A549 (cell line): ENCODE measurements around the gene PRR5L. TPM values are rescaled to one million over a fixed set of nuclear protein-coding genes. Genes with fewer than 3 reads are reported as not detected.

ENCODE experiments used
- ATAC-seq, 2 experiments: fragments of 200-7000 bp in 1 of 2; fragments of >200 bp in 1 of 2; cut with Nextera tagmentation in 1 of 2; cut with Tn5 transposase in 1 of 2; 3 replicates each; pipeline versions ENCODE4 v1.8.0 to v1.9.1; 2018 to 2020; ENCODE audit warnings: mild to moderate bottlenecking in 1 of 2, moderate library complexity in 1 of 2
- CTCF ChIA-PET: fragments of 300-600 bp; sonication (Branson Sonifier 250); formaldehyde crosslinking; extraction: SDS; loops from one replicate; lab custom pipeline; 2021; ENCODE audit warnings: antibody characterized with exemption, inconsistent platforms; lab: Yijun Ruan, JAX
- POLR2A ChIA-PET: fragments of 350-600 bp; formaldehyde crosslinking; extraction: SDS; loops from one replicate; lab custom pipeline; 2021; ENCODE audit warnings: antibody characterized with exemption, inconsistent platforms; lab: Yijun Ruan, JAX
- DNase-seq, 2 experiments: peaks; one replicate each; pipeline versions ENCODE4 v3.0.0 to v3.0.0-alpha.2; 2011 to 2016; ENCODE audit warnings: low read depth in 1 of 2, low spot score in 1 of 2
- FAIRE-seq: peaks from 2 replicates; lab custom pipeline; 2011; peaks lifted over from hg19 to GRCh38; lab: Jason Lieb, UNC
- H3K27ac ChIP-seq, 2 experiments: fragments of >200 bp; sonication (Bioruptor Twin); formaldehyde crosslinking; 3 replicates each; pipeline ENCODE4 v1.5.1; 2016 to 2017
- H3K4me1 ChIP-seq: fragments of >200 bp; sonication (Bioruptor Twin); formaldehyde crosslinking; 3 replicates; pipeline ENCODE4 v1.6.1; 2016
- H3K4me2 ChIP-seq: fragments of >200 bp; sonication (Bioruptor Twin); formaldehyde crosslinking; 3 replicates; pipeline ENCODE4 v1.6.1; 2016
- H3K4me3 ChIP-seq: fragments of >200 bp; sonication (Bioruptor Twin); formaldehyde crosslinking; 3 replicates; pipeline ENCODE4 v1.5.1; 2016
- H3K9me3 ChIP-seq: fragments of >200 bp; sonication (Bioruptor Twin); formaldehyde crosslinking; 3 replicates; pipeline ENCODE4 v1.6.1; 2016
- CBX8 ChIP-seq: fragments of 200-600 bp; sonication (generic); IDR thresholded peaks from 2 replicates; pipeline ENCODE4 v1.6.1; 2016
- CEBPB ChIP-seq, 2 experiments: fragments of >200 bp in 1 of 2; sonication (Bioruptor Twin) in 1 of 2; formaldehyde crosslinking in 1 of 2; IDR thresholded peaks; 2 replicates each; pipeline ENCODE4 v1.6.1; 2012 to 2016
- CHD2 ChIP-seq: fragments of 150-350 bp; IDR thresholded peaks from 2 replicates; pipeline ENCODE4 v1.6.1; 2014; ENCODE audit warnings: low read length; ENCODE audit not compliant: partially characterized antibody
- CHD4 ChIP-seq: fragments of 200-600 bp; sonication (generic); IDR thresholded peaks from 2 replicates; pipeline ENCODE4 v1.6.1; 2016; ENCODE audit warnings: antibody characterized with exemption, mild to moderate bottlenecking, borderline replicate concordance
- EHMT2 ChIP-seq: fragments of 200-600 bp; sonication (generic); IDR thresholded peaks from 2 replicates; pipeline ENCODE4 v1.6.1; 2016; ENCODE audit warnings: antibody characterized with exemption, low read depth, mild to moderate bottlenecking, moderate library complexity
- FOSB ChIP-seq: fragments of 250-450 bp; sonication (Bioruptor Pico); IDR thresholded peaks from 2 replicates; pipeline ENCODE4 v1.5.0; 2020; ENCODE audit warnings: mild to moderate bottlenecking, moderate library complexity
- FOSL2 ChIP-seq, 2 experiments: fragments of 450-650 bp in 1 of 2; fragments of >200 bp in 1 of 2; sonication (Bioruptor Twin) in 1 of 2; formaldehyde crosslinking; IDR thresholded peaks; 2 replicates each; pipeline versions ENCODE4 v1.5.0 to v1.6.1; 2016 to 2020; ENCODE audit warnings: mild to moderate bottlenecking in 1 of 2, moderate library complexity in 1 of 2
- FOXS1 ChIP-seq: fragments of 250-450 bp; sonication (Bioruptor Pico); IDR thresholded peaks from 2 replicates; pipeline ENCODE4 v1.5.0; 2020; ENCODE audit warnings: mild to moderate bottlenecking, moderate library complexity
- GATA3 ChIP-seq: IDR thresholded peaks from 2 replicates; pipeline ENCODE4 v1.6.1; 2012; ENCODE audit warnings: borderline replicate concordance
- HDAC2 ChIP-seq: fragments of 200-600 bp; sonication (generic); IDR thresholded peaks from 2 replicates; pipeline ENCODE4 v1.6.1; 2016
- HEYL ChIP-seq: fragments of 250-450 bp; sonication (Bioruptor Pico); IDR thresholded peaks from 2 replicates; pipeline ENCODE4 v1.8.0; 2021; ENCODE audit warnings: mild to moderate bottlenecking, moderate library complexity
- HOXA7 ChIP-seq: fragments of 250-450 bp; sonication (Bioruptor Pico); IDR thresholded peaks from 2 replicates; pipeline ENCODE4 v1.5.0; 2020; ENCODE audit warnings: mild to moderate bottlenecking, moderate library complexity
- HOXB13 ChIP-seq: fragments of 250-450 bp; sonication (Bioruptor Pico); IDR thresholded peaks from 2 replicates; pipeline ENCODE4 v1.5.0; 2020; ENCODE audit warnings: low read depth, mild to moderate bottlenecking, moderate library complexity
- HOXB5 ChIP-seq: fragments of 250-450 bp; sonication (Bioruptor Pico); IDR thresholded peaks from 2 replicates; pipeline ENCODE4 v1.5.0; 2020; ENCODE audit warnings: mild to moderate bottlenecking, moderate library complexity
- JUN ChIP-seq, 2 experiments: fragments of >200 bp; sonication (Bioruptor Twin); formaldehyde crosslinking; IDR thresholded peaks; 2 replicates in 1 of 2; 3 replicates in 1 of 2; pipeline ENCODE4 v1.6.1; 2016 to 2017
- JUNB ChIP-seq: fragments of >200 bp; sonication (Bioruptor Twin); formaldehyde crosslinking; IDR thresholded peaks from 2 replicates; pipeline ENCODE4 v1.6.1; 2016
- KDM5A ChIP-seq: fragments of 200-600 bp; sonication (generic); IDR thresholded peaks from 2 replicates; pipeline ENCODE4 v1.6.1; 2016; ENCODE audit warnings: antibody characterized with exemption, mild to moderate bottlenecking
- MAFK ChIP-seq: fragments of 450-650 bp; IDR thresholded peaks from 2 replicates; pipeline ENCODE4 v1.6.1; 2014; ENCODE audit not compliant: partially characterized antibody
- MYC ChIP-seq: IDR thresholded peaks from 2 replicates; pipeline ENCODE4 v1.6.1; 2012; ENCODE audit warnings: mild to moderate bottlenecking, inconsistent platforms, low read length, improper control_type of control experiment, borderline replicate concordance
- NFE2L2 ChIP-seq: fragments of 150-350 bp; conservative IDR thresholded peaks from 2 replicates; pipeline ENCODE4 v1.6.1; 2014; ENCODE audit warnings: low read length
- NR3C1 ChIP-seq: fragments of >200 bp; sonication (Bioruptor Twin); formaldehyde crosslinking; IDR thresholded peaks from 3 replicates; pipeline ENCODE4 v1.6.1; 2017
- PHF8 ChIP-seq: fragments of 200-600 bp; sonication (generic); IDR thresholded peaks from 2 replicates; pipeline ENCODE4 v1.6.1; 2016; ENCODE audit warnings: low read depth, mild to moderate bottlenecking, antibody characterized with exemption, moderate library complexity, borderline replicate concordance
- RAD21 ChIP-seq, 2 experiments: fragments of >200 bp in 1 of 2; sonication (Bioruptor Twin) in 1 of 2; formaldehyde crosslinking in 1 of 2; IDR thresholded peaks in 1 of 2; conservative IDR thresholded peaks in 1 of 2; 2 replicates in 1 of 2; 3 replicates in 1 of 2; pipeline ENCODE4 v1.6.1; 2012 to 2018; ENCODE audit warnings: inconsistent platforms in 1 of 2
- RARB ChIP-seq: fragments of 250-450 bp; sonication (Bioruptor Pico); IDR thresholded peaks from 2 replicates; pipeline ENCODE4 v1.8.0; 2021; ENCODE audit warnings: mild to moderate bottlenecking, moderate library complexity
- RCOR1 ChIP-seq: fragments of 150-350 bp; IDR thresholded peaks from 2 replicates; pipeline ENCODE4 v1.6.1; 2014; ENCODE audit warnings: antibody characterized with exemption, low read length, low read depth
- RFX5 ChIP-seq: fragments of 450-650 bp; IDR thresholded peaks from 2 replicates; pipeline ENCODE4 v1.7.1; 2014; ENCODE audit warnings: antibody characterized with exemption, mild to moderate bottlenecking, moderate library complexity
- RNF2 ChIP-seq: fragments of 200-600 bp; sonication (generic); IDR thresholded peaks from 2 replicates; pipeline ENCODE4 v1.6.1; 2016; ENCODE audit warnings: low read depth, mild to moderate bottlenecking, antibody characterized with exemption, moderate library complexity, borderline replicate concordance
- SMC3 ChIP-seq: fragments of >200 bp; sonication (Bioruptor Twin); formaldehyde crosslinking; IDR thresholded peaks from 3 replicates; pipeline ENCODE4 v1.6.1; 2018; ENCODE audit warnings: inconsistent platforms
- TFCP2L1 ChIP-seq: fragments of 250-450 bp; sonication (Bioruptor Pico); IDR thresholded peaks from 2 replicates; pipeline ENCODE4 v1.5.0; 2021; ENCODE audit warnings: mild to moderate bottlenecking
- ZNF302 ChIP-seq: fragments of 250-450 bp; sonication (Bioruptor Pico); IDR thresholded peaks from 2 replicates; pipeline ENCODE4 v1.9.0; 2021; ENCODE audit warnings: inconsistent platforms, mild to moderate bottlenecking, moderate library complexity
- ZSCAN20 ChIP-seq: fragments of 250-450 bp; sonication (Bioruptor Pico); IDR thresholded peaks from 2 replicates; pipeline ENCODE4 v1.8.0; 2022; ENCODE audit warnings: mild to moderate bottlenecking, moderate library complexity
- WGBS: methylation state at CpG from one replicate; pipeline ENCODE4 v1.1.6; 2017; ENCODE audit errors: missing lambda C conversion rate; 5-methylcytosine and 5-hydroxymethylcytosine counted together
- polyA plus RNA-seq, 4 experiments: library from polyadenylated mRNA; depleted of rRNA in 3 of 4; stranded (reverse); fragments of >200 nt; fragmentation: RNase III in 1 of 4; extraction: RNeasy Plus Mini Kit Qiagen cat#74134 plus additional on column Dnase treatment in 1 of 4; gene quantifications; 2 replicates in 3 of 4; 3 replicates in 1 of 4; pipeline ENCODE4 v1.2.3, GENCODE V29; 2011 to 2017
- TF ChIP-seq, protein P1 (sequence below): fragments of >200 bp; sonication (Bioruptor Twin); formaldehyde crosslinking; IDR thresholded peaks from 3 replicates; pipeline ENCODE4 v1.6.1; 2016
- TF ChIP-seq, protein P2 (sequence below): IDR thresholded peaks from 2 replicates; pipeline ENCODE4 v1.6.1; 2012; ENCODE audit warnings: low read depth, borderline replicate concordance
- TF ChIP-seq, protein P3 (sequence below): IDR thresholded peaks from 2 replicates; pipeline ENCODE4 v1.6.1; 2012
- TF ChIP-seq, protein P4 (sequence below): IDR thresholded peaks from 2 replicates; pipeline ENCODE4 v1.6.1; 2012

PRR5L gene
- polyA plus RNA-seq, 2 of the 4 experiments (the other 2 are of a cell fraction) = 6.9 to 12.1 TPM

DNA sequence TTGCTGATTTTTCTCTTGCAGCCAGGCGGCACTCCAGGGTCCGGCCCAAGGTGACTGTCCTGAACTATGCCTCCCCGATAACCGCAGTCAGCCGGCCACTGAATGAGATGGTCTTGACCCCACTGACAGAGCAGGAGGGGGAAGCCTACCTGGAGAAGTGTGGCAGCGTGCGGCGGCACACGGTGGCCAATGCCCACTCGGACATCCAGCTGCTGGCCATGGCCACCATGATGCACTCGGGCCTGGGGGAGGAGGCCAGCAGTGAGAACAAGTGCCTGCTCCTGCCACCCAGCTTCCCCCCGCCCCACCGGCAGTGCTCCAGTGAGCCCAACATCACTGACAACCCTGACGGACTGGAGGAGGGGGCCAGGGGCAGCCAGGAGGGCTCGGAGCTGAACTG is 166.2 kb downstream of the PRR5L start:
- Histone ChIP-seq H3K9me3 (no peaks in the 10 kb centered on the region), H3K4me2 (no peak overlapping the region), H3K4me1 (no peaks in the 10 kb centered on the region), H3K27ac (no peak overlapping the region), H3K4me3 (no peak overlapping the region)
- TF ChIP-seq, protein P1, sequence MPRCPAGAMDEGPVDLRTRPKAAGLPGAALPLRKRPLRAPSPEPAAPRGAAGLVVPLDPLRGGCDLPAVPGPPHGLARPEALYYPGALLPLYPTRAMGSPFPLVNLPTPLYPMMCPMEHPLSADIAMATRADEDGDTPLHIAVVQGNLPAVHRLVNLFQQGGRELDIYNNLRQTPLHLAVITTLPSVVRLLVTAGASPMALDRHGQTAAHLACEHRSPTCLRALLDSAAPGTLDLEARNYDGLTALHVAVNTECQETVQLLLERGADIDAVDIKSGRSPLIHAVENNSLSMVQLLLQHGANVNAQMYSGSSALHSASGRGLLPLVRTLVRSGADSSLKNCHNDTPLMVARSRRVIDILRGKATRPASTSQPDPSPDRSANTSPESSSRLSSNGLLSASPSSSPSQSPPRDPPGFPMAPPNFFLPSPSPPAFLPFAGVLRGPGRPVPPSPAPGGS = no peak
- no peak for TF ChIP-seq CBX8
- TF ChIP-seq KDM5A = no peak
- TF ChIP-seq RCOR1 = no peak
- TF ChIP-seq SMC3 = no peak
- no peak for TF ChIP-seq CEBPB (IDR thresholded peaks at IDR 0.05)
- TF ChIP-seq, protein P2, sequence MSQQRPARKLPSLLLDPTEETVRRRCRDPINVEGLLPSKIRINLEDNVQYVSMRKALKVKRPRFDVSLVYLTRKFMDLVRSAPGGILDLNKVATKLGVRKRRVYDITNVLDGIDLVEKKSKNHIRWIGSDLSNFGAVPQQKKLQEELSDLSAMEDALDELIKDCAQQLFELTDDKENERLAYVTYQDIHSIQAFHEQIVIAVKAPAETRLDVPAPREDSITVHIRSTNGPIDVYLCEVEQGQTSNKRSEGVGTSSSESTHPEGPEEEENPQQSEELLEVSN = no peak
- no peak for TF ChIP-seq FOSL2 (IDR thresholded peaks at IDR 0.05)
- no peak for TF ChIP-seq FOSL2 (CRISPR knock-in tag; IDR thresholded peaks at IDR 0.05)
- no peak for TF ChIP-seq EHMT2
- no peak for TF ChIP-seq JUN (IDR thresholded peaks at IDR 0.05)
- no peak for TF ChIP-seq HOXB13 (CRISPR knock-in tag)
- TF ChIP-seq ZSCAN20 (CRISPR knock-in tag) = no peak
- no peak for TF ChIP-seq CHD4
- TF ChIP-seq GATA3 = no peak
- TF ChIP-seq FOSB = no peak
- TF ChIP-seq NFE2L2 = no peak
- TF ChIP-seq RFX5 = no peak
- WGBS = 97% methylated on average over 13 of the region's 15 CpGs
- ATAC-seq (no peak), FAIRE-seq (no peak), DNase-seq (no peak)
- CTCF ChIA-PET = interaction anchor here (1.0 to 3.8 kb wide), 2 partner anchors 16 to 86 kb away, joined by 3 to 19 read pairs; no protein-coding TSS in a partner anchor
- POLR2A ChIA-PET = no interaction called here

GRCh38 chr11:36463781-36464180 is 167.7 kb downstream of the PRR5L start:
- 66% methylated on average over 3 of the region's 3 CpGs for WGBS
- Histone ChIP-seq H3K4me2 (no peak overlapping the region), H3K27ac (no peak overlapping the region), H3K4me3 (no peak overlapping the region), H3K4me1 (no peaks in the 10 kb centered on the region), H3K9me3 (no peaks in the 10 kb centered on the region)
- CTCF ChIA-PET = interaction anchor here (1.1 to 2.0 kb wide), 3 partner anchors 11 to 14 kb away, joined by 3 to 7 read pairs (median 5); no protein-coding TSS in a partner anchor
- DNase-seq (no peak), FAIRE-seq (no peak), ATAC-seq (no peak)
- TF ChIP-seq MAFK = no peak
- TF ChIP-seq JUN (IDR thresholded peaks at IDR 0.05) = no peak
- TF ChIP-seq HEYL = no peak
- TF ChIP-seq FOXS1 (CRISPR knock-in tag) = no peak
- POLR2A ChIA-PET = no interaction called here

GRCh38 chr11:36464720-36465119 is 168.6 kb downstream of the PRR5L start:
- Histone ChIP-seq H3K4me2 (no peak overlapping the region), H3K27ac (no peak overlapping the region), H3K4me1 (no peaks in the 10 kb centered on the region), H3K9me3 (no peaks in the 10 kb centered on the region), H3K4me3 (no peak overlapping the region)
- ATAC-seq (no peak), FAIRE-seq (no peak), DNase-seq (no peak)
- CTCF ChIA-PET = interaction anchor here (0.7 to 2.0 kb wide), 7 partner anchors 9 to 172 kb away, joined by 3 to 8 read pairs (median 3); no protein-coding TSS in a partner anchor
- 68% methylated on average over 3 of the region's 3 CpGs for WGBS
- POLR2A ChIA-PET = no interaction called here
- no peak for TF ChIP-seq ZNF302 (CRISPR knock-in tag)
- no peak for TF ChIP-seq ZSCAN20 (CRISPR knock-in tag)
- TF ChIP-seq CHD2 = no peak
- no peak for TF ChIP-seq HEYL
- TF ChIP-seq TFCP2L1 = no peak
- no peak for TF ChIP-seq RNF2
- TF ChIP-seq HDAC2 = no peak
- TF ChIP-seq MYC = no peak
- TF ChIP-seq, protein P3, sequence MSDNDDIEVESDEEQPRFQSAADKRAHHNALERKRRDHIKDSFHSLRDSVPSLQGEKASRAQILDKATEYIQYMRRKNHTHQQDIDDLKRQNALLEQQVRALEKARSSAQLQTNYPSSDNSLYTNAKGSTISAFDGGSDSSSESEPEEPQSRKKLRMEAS = no peak
- no peak for TF ChIP-seq HOXA7 (CRISPR knock-in tag)
- TF ChIP-seq RCOR1 = no peak
- TF ChIP-seq JUNB = no peak
- no peak for TF ChIP-seq PHF8
- no peak for TF ChIP-seq EHMT2
- TF ChIP-seq JUN (IDR thresholded peaks at IDR 0.05) = no peak
- no peak for TF ChIP-seq RARB (CRISPR knock-in tag)
- TF ChIP-seq RAD21 (conservative IDR thresholded peaks at IDR 0.05 in 1 of 2, IDR thresholded peaks at IDR 0.05 in 1 of 2) = no peak
- TF ChIP-seq, protein P4, sequence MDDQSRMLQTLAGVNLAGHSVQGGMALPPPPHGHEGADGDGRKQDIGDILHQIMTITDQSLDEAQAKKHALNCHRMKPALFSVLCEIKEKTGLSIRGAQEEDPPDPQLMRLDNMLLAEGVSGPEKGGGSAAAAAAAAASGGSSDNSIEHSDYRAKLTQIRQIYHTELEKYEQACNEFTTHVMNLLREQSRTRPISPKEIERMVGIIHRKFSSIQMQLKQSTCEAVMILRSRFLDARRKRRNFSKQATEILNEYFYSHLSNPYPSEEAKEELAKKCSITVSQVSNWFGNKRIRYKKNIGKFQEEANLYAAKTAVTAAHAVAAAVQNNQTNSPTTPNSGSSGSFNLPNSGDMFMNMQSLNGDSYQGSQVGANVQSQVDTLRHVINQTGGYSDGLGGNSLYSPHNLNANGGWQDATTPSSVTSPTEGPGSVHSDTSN = no peak
- no peak for TF ChIP-seq HOXB5 (CRISPR knock-in tag)
- TF ChIP-seq NR3C1 = no peak
